ENCODE measurements around the gene POLA2.
"Not testable (repeated sequence)": the region's sequence is repeated elsewhere in the genome, so short reads cannot be mapped to it uniquely, and the experiment has no call there.

The POLA2 gene

DNA sequence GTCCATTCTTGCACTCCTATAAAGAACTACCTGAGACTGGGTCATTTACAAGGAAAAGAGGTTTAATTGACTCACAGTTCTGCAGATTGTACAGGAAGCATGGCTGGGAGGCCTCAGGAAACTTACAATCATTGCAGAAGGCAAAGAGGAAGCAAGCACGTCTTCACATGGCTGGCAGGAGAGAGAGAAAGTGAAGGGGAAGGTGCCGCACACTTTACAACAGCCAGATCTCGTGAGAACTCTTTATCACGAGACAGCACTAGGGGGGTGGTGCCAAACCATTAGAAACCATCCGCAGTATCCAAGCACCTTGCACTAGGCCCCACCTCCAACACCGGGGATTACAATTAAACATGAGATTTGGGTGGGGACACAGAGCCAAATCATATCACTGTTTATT is 19.4 kb upstream of the POLA2 start:
- DNase-seq (ENCODE audit: low read depth in 2 of 2), result no peak

- no peak for DNase-seq (ENCODE audit: low read depth in 2 of 2)
Observed at GRCh38 chr11:65243797-65244196, 18.0 kb upstream of the POLA2 start.

DNA sequence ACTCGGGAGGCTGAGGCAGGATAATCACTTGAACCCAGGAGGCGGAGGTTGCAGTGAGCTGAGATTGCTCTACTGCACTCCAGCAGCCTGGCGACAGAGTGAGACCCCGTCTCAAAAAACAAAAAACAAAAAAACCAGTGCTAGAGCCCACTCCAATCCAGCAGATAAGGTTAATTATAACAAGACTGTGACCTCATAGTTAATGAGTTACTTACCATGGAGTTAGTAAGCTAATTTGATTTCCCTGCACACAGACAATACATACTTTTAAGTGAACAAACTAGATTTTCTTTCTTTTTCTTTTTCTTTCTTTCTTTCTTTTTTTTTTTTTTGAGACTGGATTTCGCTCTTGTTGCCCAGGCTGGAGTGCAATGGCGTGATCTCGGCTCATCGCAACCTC is 16.7 kb upstream of the POLA2 start:
- DNase-seq (ENCODE audit: low read depth in 2 of 2), result not testable (repeated sequence)

DNA sequence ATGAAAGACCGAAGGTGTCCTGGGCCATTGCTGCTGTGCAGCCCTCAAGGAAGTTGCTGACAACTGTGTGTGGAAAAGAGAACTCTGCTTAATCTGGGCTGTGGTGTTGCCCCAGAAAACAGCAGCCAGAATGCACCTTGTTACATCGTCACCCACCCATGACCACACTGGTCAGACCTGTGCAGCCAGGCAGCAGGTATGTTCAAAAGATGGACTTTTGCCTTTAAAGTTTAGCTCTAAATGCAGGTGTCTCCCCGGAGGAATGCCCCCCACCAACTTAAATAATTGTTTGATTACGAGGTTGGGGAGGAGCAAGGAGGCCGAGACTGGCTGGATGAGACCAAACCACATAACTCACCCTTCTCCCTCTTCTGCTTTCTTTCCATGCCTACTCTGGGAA is 15.3 kb upstream of the POLA2 start:
- no peak for DNase-seq (ENCODE audit: low read depth in 2 of 2)

DNA sequence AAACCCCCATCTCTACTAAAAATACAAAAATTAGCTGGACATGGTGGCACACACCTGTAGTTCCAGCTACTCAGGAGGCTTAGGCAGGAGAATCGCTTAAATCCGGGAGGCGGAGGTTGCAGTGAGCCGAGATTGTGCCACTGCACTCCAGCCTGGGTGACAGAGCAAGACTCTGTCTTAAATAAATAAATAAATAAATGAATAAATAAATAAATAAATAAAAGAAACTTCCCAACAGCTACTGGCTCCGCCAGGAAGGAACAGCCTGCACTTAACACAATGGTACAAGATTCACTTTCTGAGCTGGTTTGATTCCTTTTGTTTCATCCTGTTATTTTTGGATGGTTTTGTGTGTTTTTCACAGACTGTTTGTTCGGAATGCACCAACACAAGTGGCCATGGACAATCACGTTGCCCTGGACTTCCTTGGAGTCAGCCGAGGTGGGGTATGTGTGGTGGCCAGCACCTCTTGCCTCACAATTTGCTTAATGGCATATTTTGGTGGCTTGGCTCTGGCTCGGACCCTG is 13.5 kb upstream of the POLA2 start:
- not testable (repeated sequence) for DNase-seq (ENCODE audit: low read depth in 2 of 2)

DNA sequence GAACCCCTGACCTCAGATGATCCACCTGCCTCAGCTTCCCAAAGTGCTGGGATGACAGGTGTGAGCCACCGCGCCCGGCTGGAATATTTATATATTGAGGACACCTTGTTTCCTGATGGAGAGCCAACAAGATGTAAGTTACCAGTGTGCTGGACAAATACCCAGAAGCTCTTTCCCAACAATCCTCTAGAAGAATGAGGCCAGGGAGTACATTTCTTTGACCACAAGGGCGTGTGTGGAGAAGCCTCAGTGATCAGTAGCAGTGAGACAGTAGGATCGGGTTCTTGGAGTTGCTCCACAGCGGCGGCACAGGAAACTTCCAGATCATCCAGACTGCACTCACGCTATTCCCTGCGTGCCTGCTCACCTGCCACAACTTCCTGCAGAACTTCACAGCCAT is 10.3 kb upstream of the POLA2 start:
- no peak for DNase-seq (ENCODE audit: low read depth in 2 of 2)

- no peak for DNase-seq (ENCODE audit: low read depth in 2 of 2)
Observed at GRCh38 chr11:65254724-65255123, 7.0 kb upstream of the POLA2 start.

GRCh38 chr11:65258988-65259387 is 2.8 kb upstream of the POLA2 start:
- no peak for DNase-seq (ENCODE audit: low read depth in 2 of 2)

DNA sequence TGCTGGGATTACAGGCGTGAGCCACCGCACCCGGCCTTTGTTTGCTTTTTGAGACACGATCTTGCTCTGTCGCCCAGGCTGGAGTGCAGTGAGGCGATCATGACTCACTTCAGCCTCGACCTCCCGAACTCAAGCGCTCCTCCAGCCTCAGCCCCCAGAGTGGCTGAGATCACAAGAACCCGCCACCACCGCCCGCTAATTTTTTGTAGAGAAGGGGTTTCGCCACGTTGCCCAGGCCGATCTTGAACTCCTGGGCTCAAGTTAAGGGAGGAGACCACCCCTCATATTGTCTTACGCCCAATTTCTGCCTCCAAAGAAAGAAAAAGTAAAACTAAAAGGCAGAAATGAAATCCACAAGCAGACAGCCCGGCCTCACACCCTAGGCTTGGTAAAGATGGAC is 1.5 kb upstream of the POLA2 start:
- no peak for DNase-seq (ENCODE audit: low read depth in 2 of 2)

GRCh38 chr11:65260756-65261590 is 789 bp upstream of the POLA2 start:
- DNase-seq (ENCODE audit: low read depth in 2 of 2), result no peak

DNA sequence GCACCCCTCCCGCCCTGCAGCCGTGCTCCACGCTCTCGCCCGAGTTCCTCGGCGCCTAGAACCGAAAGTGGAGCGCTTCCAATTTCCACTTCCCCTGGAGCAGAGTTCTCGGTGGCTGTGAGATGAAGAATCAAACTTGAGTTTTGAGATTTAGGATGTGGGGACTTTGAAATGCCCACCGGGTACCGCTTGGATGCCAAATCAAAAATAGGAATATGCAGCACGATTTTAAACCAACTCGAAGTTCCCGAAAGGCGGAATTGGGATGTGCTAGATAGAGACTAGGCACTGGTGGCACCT is 569 bp downstream of the POLA2 start:
- peak in 1 of 2 donors; percentile 30 for DNase-seq (ENCODE audit: low read depth in 2 of 2)

- no peak for DNase-seq (ENCODE audit: low read depth in 2 of 2)
Observed at GRCh38 chr11:65262776-65263175, 1.0 kb downstream of the POLA2 start.

GRCh38 chr11:65264747-65265146 is 3.0 kb downstream of the POLA2 start:
- not testable (repeated sequence) for DNase-seq (ENCODE audit: low read depth in 2 of 2)

- DNase-seq (ENCODE audit: low read depth in 2 of 2), result no peak
Observed at GRCh38 chr11:65266210-65266609, 4.4 kb downstream of the POLA2 start.

- no peak for DNase-seq (ENCODE audit: low read depth in 2 of 2)
Observed at GRCh38 chr11:65274735-65275682, 13.2 kb downstream of the POLA2 start.

DNA sequence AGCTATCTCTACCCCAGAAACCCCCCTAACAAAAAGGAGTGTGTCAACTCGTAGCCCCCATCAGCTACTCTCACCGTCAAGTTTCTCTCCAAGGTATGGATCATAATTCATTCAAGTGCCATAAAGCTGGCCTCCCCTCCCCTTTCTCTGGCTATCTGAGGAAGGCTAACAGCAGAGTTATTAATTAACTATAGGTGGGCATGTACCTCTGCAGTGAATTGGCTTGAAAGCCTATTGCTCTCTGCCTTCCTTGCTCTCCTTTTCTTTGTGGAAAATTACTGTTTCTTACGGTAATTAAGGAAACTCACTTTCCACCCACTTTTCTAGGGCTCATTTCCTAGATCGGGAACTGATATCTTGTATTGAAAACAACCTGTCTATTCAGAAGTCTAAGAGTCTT is 14.1 kb downstream of the POLA2 start:
- no peak for DNase-seq (ENCODE audit: low read depth in 2 of 2)

GRCh38 chr11:65277631-65278277 is 16.0 kb downstream of the POLA2 start:
- no peak for DNase-seq (ENCODE audit: low read depth in 2 of 2)

GRCh38 chr11:65278356-65278755 is 16.6 kb downstream of the POLA2 start:
- DNase-seq (ENCODE audit: low read depth in 2 of 2), result no peak

DNA sequence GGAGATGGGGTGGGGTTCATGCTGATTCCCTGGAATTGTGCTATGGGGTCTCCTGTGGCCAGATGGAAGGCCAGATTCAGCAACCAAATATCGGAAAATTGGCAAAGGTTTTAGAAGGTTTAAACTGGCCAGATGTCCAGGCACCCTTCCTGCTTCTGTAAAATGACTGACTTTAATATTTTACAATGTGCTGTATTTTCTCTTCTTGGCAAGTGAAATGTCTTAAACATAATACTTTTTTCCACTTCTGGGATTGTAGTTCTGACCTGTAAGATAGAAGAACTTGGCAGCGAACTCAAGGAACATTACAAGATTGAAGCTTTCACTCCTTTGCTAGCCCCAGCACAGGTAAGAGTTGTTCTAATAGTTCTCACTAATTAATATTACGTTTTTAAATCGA is 17.5 kb downstream of the POLA2 start:
- DNase-seq (ENCODE audit: low read depth in 2 of 2), result no peak

GRCh38 chr11:65279741-65280440 is 18.1 kb downstream of the POLA2 start:
- DNase-seq (ENCODE audit: low read depth in 2 of 2), result peak; percentile 25 to 50

GRCh38 chr11:65280646-65281045 is 18.9 kb downstream of the POLA2 start:
- no peak for DNase-seq (ENCODE audit: low read depth in 2 of 2)

DNA sequence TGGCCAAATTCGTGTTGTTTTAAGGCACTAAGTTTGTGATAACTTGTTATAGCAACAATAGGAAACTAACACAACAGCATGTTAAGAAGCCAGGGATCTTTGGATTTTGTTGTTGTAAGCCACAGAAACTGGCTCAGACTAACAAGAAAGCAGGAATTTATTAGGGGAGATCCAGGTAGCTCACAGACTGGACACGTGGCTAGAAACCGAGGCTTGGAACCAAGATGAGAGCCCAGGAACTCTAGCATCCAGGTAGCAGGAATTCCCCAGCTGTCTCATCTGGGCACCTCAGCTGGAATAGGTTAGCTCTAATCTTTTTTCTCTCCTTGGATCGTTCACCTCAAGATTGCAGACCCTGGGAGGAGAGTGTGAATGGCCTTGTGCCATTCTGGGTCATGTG is 24.9 kb downstream of the POLA2 start:
- DNase-seq (ENCODE audit: low read depth in 2 of 2), result no peak

All from activated CD4-positive, alpha-beta T cell treated with anti-CD3 and anti-CD28 coated beads for 24 hours (primary cell).